ENCODE data around the gene SMIM45.

The SMIM45 gene

GRCh38 chr22:41920271-41920976 is 31.5 kb upstream of the SMIM45 start:
- TF ChIP-seq, protein P1, sequence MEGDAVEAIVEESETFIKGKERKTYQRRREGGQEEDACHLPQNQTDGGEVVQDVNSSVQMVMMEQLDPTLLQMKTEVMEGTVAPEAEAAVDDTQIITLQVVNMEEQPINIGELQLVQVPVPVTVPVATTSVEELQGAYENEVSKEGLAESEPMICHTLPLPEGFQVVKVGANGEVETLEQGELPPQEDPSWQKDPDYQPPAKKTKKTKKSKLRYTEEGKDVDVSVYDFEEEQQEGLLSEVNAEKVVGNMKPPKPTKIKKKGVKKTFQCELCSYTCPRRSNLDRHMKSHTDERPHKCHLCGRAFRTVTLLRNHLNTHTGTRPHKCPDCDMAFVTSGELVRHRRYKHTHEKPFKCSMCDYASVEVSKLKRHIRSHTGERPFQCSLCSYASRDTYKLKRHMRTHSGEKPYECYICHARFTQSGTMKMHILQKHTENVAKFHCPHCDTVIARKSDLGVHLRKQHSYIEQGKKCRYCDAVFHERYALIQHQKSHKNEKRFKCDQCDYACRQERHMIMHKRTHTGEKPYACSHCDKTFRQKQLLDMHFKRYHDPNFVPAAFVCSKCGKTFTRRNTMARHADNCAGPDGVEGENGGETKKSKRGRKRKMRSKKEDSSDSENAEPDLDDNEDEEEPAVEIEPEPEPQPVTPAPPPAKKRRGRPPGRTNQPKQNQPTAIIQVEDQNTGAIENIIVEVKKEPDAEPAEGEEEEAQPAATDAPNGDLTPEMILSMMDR (IDR thresholded peaks at IDR 0.05; ENCODE audit: low read depth, low read length, missing control alignments), result no peak
- in situ Hi-C loops (cut with HindIII; ENCODE audit: low sequenced_read_pairs), result no loop called here
- no peak for DNase-seq (ENCODE audit: low read depth)
- no peak overlapping the region for H3K4me3 ChIP-seq (ENCODE audit: low read depth, low read length)

GRCh38 chr22:41922328-41922727 is 29.6 kb upstream of the SMIM45 start:
- TF ChIP-seq, protein P1 (IDR thresholded peaks at IDR 0.05; ENCODE audit: low read depth, low read length, missing control alignments), result no peak
- in situ Hi-C loops (cut with HindIII; ENCODE audit: low sequenced_read_pairs), result no loop called here
- H3K4me3 ChIP-seq (ENCODE audit: low read depth, low read length), result no peak overlapping the region
- no peak for DNase-seq (ENCODE audit: low read depth)

GRCh38 chr22:41922940-41923594 is 28.9 kb upstream of the SMIM45 start:
- in situ Hi-C loops (cut with HindIII; ENCODE audit: low sequenced_read_pairs), result no loop called here
- no peak overlapping the region for H3K4me3 ChIP-seq (ENCODE audit: low read depth, low read length)

DNA sequence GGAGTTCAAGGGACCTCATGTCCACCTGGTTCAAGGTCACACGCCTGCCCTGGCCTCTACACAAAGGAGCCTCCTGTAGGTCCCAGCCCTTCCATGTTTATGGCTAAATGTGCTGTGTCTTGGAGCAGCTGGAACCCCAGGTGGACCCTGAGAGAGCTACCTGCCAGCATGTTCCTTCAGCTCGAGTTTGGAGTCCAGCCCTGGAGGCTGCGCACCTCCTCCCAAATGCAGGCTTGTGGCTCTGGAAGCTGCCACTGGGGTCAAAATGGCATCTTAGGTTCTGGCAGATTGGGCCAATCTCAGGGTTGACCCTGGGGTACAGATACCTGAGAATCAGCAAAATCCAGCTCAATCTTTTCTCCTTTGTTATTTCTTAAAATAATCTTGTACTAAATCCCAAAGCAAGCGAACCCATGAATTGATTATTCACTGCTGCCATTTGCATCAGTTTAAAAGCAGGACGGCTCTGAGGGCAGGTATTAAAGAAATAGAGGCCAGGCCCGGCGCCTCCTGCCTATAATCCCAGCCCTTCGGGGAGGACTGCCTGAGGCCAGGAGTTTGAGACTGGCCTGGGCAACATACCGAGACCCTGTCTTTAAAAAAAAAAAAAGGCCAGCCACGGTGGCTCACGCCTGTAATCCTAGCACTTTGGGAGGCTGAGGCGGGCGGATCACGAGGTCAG is 28.2 kb upstream of the SMIM45 start:
- H3K4me3 ChIP-seq (ENCODE audit: low read depth, low read length), result no peak overlapping the region
- TF ChIP-seq, protein P1 (IDR thresholded peaks at IDR 0.05; ENCODE audit: low read depth, low read length, missing control alignments), result no peak
- in situ Hi-C loops (cut with HindIII; ENCODE audit: low sequenced_read_pairs), result no loop called here
- DNase-seq (ENCODE audit: low read depth), result no peak

More at GRCh38 chr22:41922940-41923594, 28.9 kb upstream of the SMIM45 start:
- TF ChIP-seq, protein P1 (IDR thresholded peaks at IDR 0.05; ENCODE audit: low read depth, low read length, missing control alignments), result no peak
- no peak for DNase-seq (ENCODE audit: low read depth)

DNA sequence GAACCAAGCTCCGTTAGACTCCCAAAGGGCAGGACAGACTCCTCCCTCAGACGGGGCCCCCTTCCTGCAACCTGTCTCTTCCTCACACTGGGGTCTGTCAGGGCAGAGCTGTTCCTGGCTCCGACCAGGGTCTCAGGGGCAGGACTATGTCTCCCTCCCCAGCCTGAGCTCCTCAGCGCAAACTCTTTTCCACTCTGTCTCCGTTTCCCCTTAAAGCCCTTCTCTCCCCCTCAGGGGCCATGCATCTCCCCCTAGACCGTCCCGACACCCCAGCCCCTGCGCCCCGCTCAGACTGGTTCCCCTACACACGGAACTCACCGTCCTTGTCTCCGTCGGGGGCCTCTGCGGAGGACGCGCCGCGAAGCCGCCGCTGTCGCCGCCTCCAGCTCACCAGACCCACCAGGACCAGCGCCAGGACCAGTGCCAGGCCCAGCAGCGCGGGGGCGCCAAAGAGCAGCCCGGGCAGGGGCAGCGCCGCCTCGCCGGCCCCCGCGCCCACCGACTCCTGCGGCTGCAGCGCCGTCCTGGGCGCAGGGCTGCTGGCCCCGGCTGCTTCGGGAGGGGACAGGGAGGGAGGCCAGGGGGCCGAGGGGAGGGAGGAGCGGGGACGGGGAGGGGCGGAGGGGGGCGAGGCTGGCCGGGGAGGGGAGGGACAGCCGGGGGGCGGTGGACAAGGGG is 26.0 kb upstream of the SMIM45 start:
- peak overlapping the region; percentile 29 for H3K4me3 ChIP-seq (ENCODE audit: low read depth, low read length)
- TF ChIP-seq, protein P1 (IDR thresholded peaks at IDR 0.05; ENCODE audit: low read depth, low read length, missing control alignments), result peak; percentile 59
- DNase-seq (ENCODE audit: low read depth), result no peak
- in situ Hi-C loops (cut with HindIII; ENCODE audit: low sequenced_read_pairs), result no loop called here

GRCh38 chr22:41927813-41928212 is 24.1 kb upstream of the SMIM45 start:
- no peak for DNase-seq (ENCODE audit: low read depth)
- H3K4me3 ChIP-seq (ENCODE audit: low read depth, low read length), result no peak overlapping the region
- TF ChIP-seq, protein P1 (IDR thresholded peaks at IDR 0.05; ENCODE audit: low read depth, low read length, missing control alignments), result no peak
- in situ Hi-C loops (cut with HindIII; ENCODE audit: low sequenced_read_pairs), result no loop called here
